Brain pericyte (primary cell): ENCODE data around the gene CNN2.

Experiments
- DNase-seq: peaks from one replicate; pipeline ENCODE4 v3.0.0-alpha.2; 2012; ENCODE audit warnings: low read depth, low spot score

CNN2 gene

GRCh38 chr19:1080360-1081161 is 54.2 kb downstream of the CNN2 start:
- DNase-seq: no peak

GRCh38 chr19:1081301-1082164 is 55.1 kb downstream of the CNN2 start:
- no peak for DNase-seq

- no peak for DNase-seq
These were observed 55.9 kb downstream of the CNN2 start for GRCh38 chr19:1082165-1082927.

GRCh38 chr19:1082928-1083816 is 56.8 kb downstream of the CNN2 start:
- DNase-seq: no peak

DNA sequence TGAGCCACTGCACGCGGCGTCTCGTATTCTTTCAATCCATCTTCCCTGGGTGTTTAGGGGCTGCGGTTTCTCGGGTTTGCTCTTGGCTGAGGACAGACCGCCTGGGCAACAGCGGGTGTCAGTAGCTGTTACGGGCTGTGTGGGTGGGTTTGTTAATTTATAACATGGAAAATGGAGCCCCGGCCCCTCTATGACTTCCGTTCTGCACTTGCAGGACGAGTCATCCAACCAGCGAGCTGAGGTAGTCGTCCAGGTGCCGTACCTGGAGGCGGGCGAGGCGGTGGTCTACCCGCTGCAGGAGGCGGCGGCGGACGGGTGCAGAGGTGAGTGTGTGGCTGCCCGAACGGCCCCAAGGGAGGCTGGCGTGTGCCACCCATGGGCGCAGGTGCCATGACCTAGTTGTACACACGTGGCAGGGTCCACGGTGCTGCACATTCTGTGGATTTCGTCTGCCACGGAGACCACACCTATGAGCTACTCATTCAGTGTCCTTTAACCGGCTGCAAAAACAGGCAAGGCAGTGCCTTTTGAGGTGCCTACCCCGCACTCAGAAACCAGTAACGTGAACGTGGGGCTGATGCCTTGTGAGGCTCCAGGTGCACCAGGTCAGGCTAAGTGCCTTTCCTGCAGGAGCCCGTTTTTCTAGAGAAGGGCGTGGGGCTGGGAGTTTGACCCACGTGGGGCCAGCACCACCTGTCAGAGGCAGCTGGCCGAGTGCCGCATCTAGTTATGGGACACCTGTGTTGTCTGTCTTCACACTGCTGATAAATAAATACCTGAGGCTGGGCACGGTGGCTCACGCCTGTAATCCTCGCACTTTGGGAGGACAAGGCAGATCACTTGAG is 57.8 kb downstream of the CNN2 start:
- no peak for DNase-seq

- no peak for DNase-seq
These were observed 58.7 kb downstream of the CNN2 start for GRCh38 chr19:1085053-1085658.

GRCh38 chr19:1085676-1086442 is 59.5 kb downstream of the CNN2 start:
- DNase-seq: no peak

- no peak for DNase-seq
These were observed 60.2 kb downstream of the CNN2 start for GRCh38 chr19:1086613-1087012.

DNA sequence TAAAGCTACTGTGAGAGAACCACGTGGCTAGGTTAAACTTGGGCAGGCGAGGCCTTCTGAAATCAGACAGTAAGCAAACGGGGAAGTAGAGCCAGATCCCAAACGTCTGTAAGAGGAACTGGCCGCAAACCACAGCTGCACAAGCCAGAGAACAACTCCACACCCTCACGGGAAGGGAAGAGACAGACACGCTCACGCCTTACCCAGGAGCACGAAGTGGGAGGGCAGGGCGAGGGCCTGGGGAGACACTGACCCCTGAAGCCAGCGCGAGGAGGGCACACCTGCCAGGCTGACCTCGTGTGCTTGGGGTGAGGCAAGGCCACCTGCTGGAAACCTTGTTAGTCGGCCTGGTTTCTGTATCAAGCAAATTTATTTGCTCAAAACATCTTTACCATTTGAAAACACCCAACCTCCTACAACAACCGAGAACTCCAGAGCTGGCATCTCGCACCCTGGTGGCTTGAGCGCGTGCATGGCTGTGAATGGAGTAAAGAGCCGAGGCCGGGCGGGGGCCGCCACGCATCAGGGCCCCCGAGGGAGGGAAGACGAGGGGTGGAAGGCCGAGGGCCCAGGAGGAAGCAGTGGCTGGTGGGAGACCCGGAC is 61.5 kb downstream of the CNN2 start:
- no peak for DNase-seq

GRCh38 chr19:1088416-1089010 is 62.1 kb downstream of the CNN2 start:
- DNase-seq: no peak
